ENCODE data around the gene LIPT2. TPM values are rescaled to one million over a fixed set of nuclear protein-coding genes. Genes with fewer than 3 reads are reported as not detected.
"Not testable (repeated sequence)": the region's sequence is repeated elsewhere in the genome, so short reads cannot be mapped to it uniquely, and the experiment has no call there.

The LIPT2 gene
- 1 to 10 TPM; 1.0 to 1.8 TPM for total RNA-seq
- under 1 TPM in 1 of 2 donors, not detected in 1; 0.95 TPM for polyA plus RNA-seq
- long read RNA-seq, donor 1, partial matches to known transcripts, result 0 of 4 reads
- long read RNA-seq, donor 1, other reads (novel, unspliced or antisense), result 1 of 4 reads
- long read RNA-seq, donor 2, partial matches to known transcripts, result 0 of 1 reads
- long read RNA-seq, donor 2, other reads (novel, unspliced or antisense), result 0 of 1 reads

DNA sequence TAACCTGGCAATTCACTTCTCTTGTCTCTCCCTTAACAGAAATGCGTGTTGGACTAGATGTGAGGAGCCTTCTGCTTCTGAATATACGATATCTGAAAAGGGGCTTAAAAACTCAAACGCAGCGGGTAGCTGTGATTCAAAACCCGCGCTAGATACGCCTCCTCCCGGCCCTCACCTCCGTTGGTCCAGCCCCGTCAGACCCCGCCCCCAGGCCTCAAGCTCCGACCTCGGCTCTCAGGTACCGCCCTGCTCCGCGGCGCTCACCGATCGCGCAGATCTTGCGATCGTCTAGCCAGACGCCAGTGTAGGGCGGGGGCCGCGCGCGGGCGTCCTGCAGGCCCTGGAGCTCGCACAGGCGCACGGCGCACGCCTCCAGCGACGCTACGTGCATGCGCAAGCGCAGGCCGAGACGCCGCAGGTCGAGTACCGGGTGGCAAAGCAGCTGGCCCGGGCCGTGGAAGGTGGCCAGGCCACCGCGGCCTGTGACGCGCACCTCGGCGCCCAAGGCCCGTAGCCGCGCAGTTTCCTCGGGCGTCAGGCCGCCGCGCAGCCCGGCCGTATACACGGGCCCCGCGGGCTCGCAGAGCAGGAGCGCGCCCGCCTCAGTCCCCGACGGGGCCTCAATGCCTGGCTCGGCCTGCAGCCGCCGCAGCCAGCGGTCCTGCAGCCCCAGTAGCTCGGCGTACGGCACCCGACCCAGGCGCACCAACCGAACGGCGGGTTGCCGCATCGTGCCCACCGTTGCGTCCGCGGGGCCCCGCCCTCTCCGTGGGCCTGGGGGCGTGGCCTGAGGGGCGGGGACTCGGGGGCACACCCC, at the start of gene LIPT2:
Gene LIPT2 (minus strand): TSS at position 751 of the 817 bp plus-strand sequence. CDS start 21 bp downstream, at position 730.
- ATAC-seq (ENCODE audit: low FRiP score) (peak; percentile 99), DNase-seq (peak; percentile 98)
- Histone ChIP-seq H3K9me3 (ENCODE audit: control insufficient read depth, low read length) (no peaks in the 10 kb centered on the region), H3K4me3 (ENCODE audit: low read length in 2 of 2) (peak within 1 kb of the TSS; percentile 72 to 79), H3K27me3 (ENCODE audit: control insufficient read depth in 1 of 2, insufficient read depth in 2 of 2, low read length in 1 of 2) (no peaks in the 10 kb centered on the region), H3K4me1 (ENCODE audit: control insufficient read depth in 1 of 2, insufficient read depth in 2 of 2, low read length in 2 of 2) (peaks cover 0 to 2% of the 10 kb centered on the region in 2 donors), H3K27ac (ENCODE audit: low read depth in 1 of 2, low read length in 2 of 2) (peak within 1 kb of the TSS; percentile 91 to 98), H3K36me3 (ENCODE audit: control insufficient read depth in 1 of 2, insufficient read depth in 2 of 2, low read length in 1 of 2) (no peaks in the 10 kb centered on the region)
- 0 to 1% methylated on average over 74 to 94 of the region's 94 CpGs for WGBS, 2 donors
- intact Hi-C loops (cut with DNase I), result loop anchor here in 1 of 2 donors (2.0 to 10.0 kb wide), 2 partner anchors 232 to 322 kb away; partner anchors contain the start of genes C2CD3 and PPME1

DNA sequence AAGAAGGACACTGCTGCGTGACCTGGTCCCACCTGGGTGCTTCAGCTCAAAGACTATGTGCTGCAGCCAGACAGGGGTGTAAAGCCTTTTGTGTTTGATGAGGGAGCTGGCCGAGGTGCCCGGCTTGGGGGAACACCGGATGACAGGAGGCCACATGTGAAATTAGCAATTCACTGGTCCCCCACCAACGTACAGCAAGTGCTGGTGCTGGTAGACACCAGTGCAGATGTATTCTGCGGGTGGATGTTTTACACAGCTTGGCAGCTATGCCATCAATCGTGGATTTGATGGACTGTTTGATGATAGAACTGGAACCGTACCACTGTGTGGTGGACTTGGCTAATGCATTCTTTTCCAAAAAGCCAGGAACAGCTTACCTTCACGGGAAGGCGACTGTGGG, 47.9 kb upstream of the LIPT2 start:
- Histone ChIP-seq H3K36me3 (ENCODE audit: control insufficient read depth in 1 of 2, insufficient read depth in 2 of 2, low read length in 1 of 2) (no peaks in the 10 kb centered on the region), H3K9me3 (ENCODE audit: control insufficient read depth, low read length) (peaks cover 1% of the 10 kb centered on the region), H3K27me3 (ENCODE audit: control insufficient read depth in 1 of 2, insufficient read depth in 2 of 2, low read length in 1 of 2) (no peaks in the 10 kb centered on the region), H3K4me3 (ENCODE audit: low read length in 2 of 2) (no peak overlapping the region), H3K4me1 (ENCODE audit: control insufficient read depth in 1 of 2, insufficient read depth in 2 of 2, low read length in 2 of 2) (no peaks in the 10 kb centered on the region), H3K27ac (ENCODE audit: low read depth in 1 of 2, low read length in 2 of 2) (no peak overlapping the region)
- intact Hi-C loops (cut with DNase I), result no loop called here
- no peak for ATAC-seq (ENCODE audit: low FRiP score)
- DNase-seq, result no peak
- WGBS, 2 donors, result 87% methylated on average over 10 of the region's 10 CpGs

DNA sequence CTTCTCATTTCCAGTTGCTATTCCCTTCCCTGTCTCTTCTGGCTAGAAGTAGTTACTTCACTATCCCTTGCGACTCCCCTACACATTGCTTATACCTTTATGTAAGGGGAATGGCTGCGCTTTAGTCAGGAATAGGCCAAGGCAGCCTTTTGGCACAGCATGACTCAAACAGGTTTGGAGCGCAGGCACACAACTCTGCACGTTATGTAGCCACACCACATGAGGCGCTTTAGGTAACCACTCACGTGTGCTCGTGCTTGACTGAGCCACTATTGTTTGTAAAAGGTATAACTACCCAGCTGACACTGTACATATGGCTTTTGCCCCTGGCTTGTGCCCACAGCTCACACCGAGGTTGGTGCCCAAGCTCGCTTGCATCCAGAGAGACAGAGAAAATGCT, 46.7 kb upstream of the LIPT2 start:
- intact Hi-C loops (cut with DNase I), result no loop called here
- Histone ChIP-seq H3K27me3 (ENCODE audit: control insufficient read depth in 1 of 2, insufficient read depth in 2 of 2, low read length in 1 of 2) (no peaks in the 10 kb centered on the region), H3K36me3 (ENCODE audit: control insufficient read depth in 1 of 2, insufficient read depth in 2 of 2, low read length in 1 of 2) (no peaks in the 10 kb centered on the region), H3K4me1 (ENCODE audit: control insufficient read depth in 1 of 2, insufficient read depth in 2 of 2, low read length in 2 of 2) (no peaks in the 10 kb centered on the region), H3K4me3 (ENCODE audit: low read length in 2 of 2) (no peak overlapping the region), H3K9me3 (ENCODE audit: control insufficient read depth, low read length) (peaks cover 1% of the 10 kb centered on the region), H3K27ac (ENCODE audit: low read depth in 1 of 2, low read length in 2 of 2) (no peak overlapping the region)
- WGBS, 2 donors, result 91 to 92% methylated on average over 9 of the region's 9 CpGs
- no peak for ATAC-seq (ENCODE audit: low FRiP score)
- no peak for DNase-seq

DNA sequence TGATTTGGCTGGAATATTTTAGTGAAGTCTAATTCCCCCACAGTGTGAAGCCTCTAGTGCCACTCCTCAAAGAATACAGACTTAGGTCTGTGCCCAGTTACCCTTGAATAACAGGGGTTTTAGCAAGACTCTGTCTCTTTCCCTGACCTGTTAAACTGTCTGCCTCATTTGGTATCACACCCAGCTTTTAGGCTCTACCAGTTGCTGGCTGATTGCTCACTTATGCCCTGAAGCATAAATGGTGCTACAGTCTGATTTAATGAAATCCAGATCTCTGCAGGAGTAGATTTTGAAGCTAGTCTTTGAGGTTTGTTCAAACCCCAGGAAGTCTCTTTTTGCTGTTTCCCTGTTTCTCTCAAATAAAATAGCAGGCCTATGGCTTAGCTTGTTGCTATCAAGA, 45.2 kb upstream of the LIPT2 start:
- peaks cover 1% of the 10 kb centered on the region for H3K9me3 ChIP-seq (ENCODE audit: control insufficient read depth, low read length)
- intact Hi-C loops (cut with DNase I), result no loop called here
- no peaks in the 10 kb centered on the region for H3K4me1 ChIP-seq (ENCODE audit: control insufficient read depth in 1 of 2, insufficient read depth in 2 of 2, low read length in 2 of 2)
- no peaks in the 10 kb centered on the region for H3K27me3 ChIP-seq (ENCODE audit: control insufficient read depth in 1 of 2, insufficient read depth in 2 of 2, low read length in 1 of 2)
- no peak overlapping the region for H3K4me3 ChIP-seq (ENCODE audit: low read length in 2 of 2)
- DNase-seq (no peak), ATAC-seq (ENCODE audit: low FRiP score) (no peak)
- no peaks in the 10 kb centered on the region for H3K36me3 ChIP-seq (ENCODE audit: control insufficient read depth in 1 of 2, insufficient read depth in 2 of 2, low read length in 1 of 2)
- H3K27ac ChIP-seq (ENCODE audit: low read depth in 1 of 2, low read length in 2 of 2), result no peak overlapping the region

DNA sequence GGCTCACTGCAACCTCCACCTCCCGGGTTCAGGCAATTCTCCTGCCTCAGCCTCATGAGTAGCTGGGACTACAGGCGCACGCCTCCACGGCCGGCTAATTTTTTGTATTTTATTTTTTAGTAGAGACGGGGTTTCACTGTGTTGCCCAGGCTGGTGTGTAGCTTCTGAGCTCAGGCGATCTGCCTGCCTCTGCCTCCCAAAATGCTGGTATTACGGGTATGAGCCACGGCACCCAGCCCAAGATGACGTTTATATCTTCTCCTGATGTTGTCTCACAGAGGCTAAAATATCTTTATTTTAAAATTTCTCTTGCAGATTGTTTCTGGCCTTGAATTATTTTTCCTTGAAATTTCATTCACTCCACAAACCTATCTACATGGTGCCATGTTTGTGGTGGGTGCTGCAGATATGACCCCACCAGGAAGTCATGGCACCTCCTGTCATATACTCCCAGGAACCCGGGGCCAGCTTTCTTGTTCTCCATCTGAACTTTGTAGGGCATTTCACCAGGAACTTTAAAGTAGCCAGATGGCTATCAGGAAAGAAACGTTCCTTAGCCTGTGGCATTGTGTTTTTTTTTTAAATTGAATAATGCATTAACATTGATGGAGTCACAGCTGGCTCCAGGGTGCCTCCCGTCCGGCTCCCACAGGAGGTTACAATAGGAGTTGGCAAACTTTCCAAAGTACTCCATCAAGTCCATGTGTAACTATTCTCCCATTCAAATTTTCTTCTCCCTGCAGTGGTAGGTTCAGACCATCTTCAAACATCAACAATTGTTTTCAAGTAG, 42.0 kb upstream of the LIPT2 start:
- Histone ChIP-seq H3K27ac (ENCODE audit: low read depth in 1 of 2, low read length in 2 of 2) (no peak overlapping the region), H3K4me1 (ENCODE audit: control insufficient read depth in 1 of 2, insufficient read depth in 2 of 2, low read length in 2 of 2) (no peaks in the 10 kb centered on the region), H3K27me3 (ENCODE audit: control insufficient read depth in 1 of 2, insufficient read depth in 2 of 2, low read length in 1 of 2) (no peaks in the 10 kb centered on the region), H3K4me3 (ENCODE audit: low read length in 2 of 2) (no peak overlapping the region), H3K9me3 (ENCODE audit: control insufficient read depth, low read length) (peaks cover 1% of the 10 kb centered on the region), H3K36me3 (ENCODE audit: control insufficient read depth in 1 of 2, insufficient read depth in 2 of 2, low read length in 1 of 2) (no peaks in the 10 kb centered on the region)
- intact Hi-C loops (cut with DNase I), result no loop called here
- ATAC-seq (ENCODE audit: low FRiP score) (no peak), DNase-seq (no peak)
- 75 to 76% methylated on average over 14 of the region's 14 CpGs for WGBS, 2 donors

DNA sequence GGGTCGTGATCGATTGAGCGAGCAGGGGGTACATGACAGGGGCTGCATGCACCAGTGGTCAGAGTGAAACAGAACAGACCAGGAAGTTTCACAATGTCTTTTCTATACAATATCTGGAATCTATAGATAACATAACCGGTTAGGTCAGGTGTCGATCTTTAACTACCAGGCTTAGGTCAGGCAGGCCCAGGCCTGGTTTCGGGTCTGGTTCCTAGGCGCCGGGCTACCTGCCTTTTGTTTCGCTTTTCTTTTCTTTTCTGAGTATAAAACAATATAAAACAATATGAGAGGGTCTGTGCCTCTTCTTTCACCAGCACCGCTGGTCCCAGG, 41.4 kb upstream of the LIPT2 start:
- ATAC-seq (ENCODE audit: low FRiP score); H3K9me3 ChIP-seq (ENCODE audit: control insufficient read depth, low read length); H3K4me1 ChIP-seq (ENCODE audit: control insufficient read depth in 1 of 2, insufficient read depth in 2 of 2, low read length in 2 of 2); H3K27ac ChIP-seq (ENCODE audit: low read depth in 1 of 2, low read length in 2 of 2); DNase-seq; H3K36me3 ChIP-seq (ENCODE audit: control insufficient read depth in 1 of 2, insufficient read depth in 2 of 2, low read length in 1 of 2); intact Hi-C loops (cut with DNase I); H3K4me3 ChIP-seq (ENCODE audit: low read length in 2 of 2); H3K27me3 ChIP-seq (ENCODE audit: control insufficient read depth in 1 of 2, insufficient read depth in 2 of 2, low read length in 1 of 2): not testable (repeated sequence)
- WGBS, 2 donors, result 90 to 92% methylated on average over 10 of the region's 10 CpGs

DNA sequence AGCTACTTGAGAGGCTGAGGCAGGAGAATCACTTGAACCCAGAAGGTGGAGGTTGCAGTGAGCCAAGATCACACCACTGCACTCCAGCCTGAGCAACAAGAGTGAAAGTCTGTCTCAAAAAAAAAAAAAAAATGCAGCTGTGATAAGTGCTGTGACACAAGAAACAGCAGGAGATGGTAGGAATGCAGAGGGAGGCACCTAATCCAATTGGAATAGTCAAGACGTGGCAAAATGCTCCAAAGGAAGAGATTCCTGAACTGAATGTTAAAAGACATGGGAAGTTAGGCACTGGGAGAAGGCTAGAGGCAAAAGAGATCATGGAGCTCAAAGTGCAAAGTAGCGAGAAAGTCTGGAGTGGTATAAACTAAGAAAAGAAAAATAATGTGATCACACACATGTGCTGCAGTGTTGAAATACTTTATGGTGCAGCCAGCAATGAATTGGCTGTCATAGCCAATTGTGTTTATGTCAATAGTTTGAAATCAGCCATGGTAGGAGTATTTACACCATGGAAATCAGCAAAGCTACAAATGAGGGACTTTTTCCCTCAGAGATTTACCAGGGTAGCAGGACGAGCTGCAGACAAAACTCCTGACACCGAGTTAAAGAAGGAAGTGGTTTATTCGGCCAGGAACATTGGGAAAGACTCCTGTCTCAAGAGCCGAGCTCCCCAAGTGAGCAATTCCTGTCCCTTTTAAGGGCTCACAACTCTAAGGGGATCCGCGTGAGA, 40.9 kb upstream of the LIPT2 start:
- WGBS, 2 donors, result 70 to 80% methylated on average over 8 of the region's 8 CpGs
- Histone ChIP-seq H3K4me1 (ENCODE audit: control insufficient read depth in 1 of 2, insufficient read depth in 2 of 2, low read length in 2 of 2) (no peaks in the 10 kb centered on the region), H3K4me3 (ENCODE audit: low read length in 2 of 2) (no peak overlapping the region), H3K27ac (ENCODE audit: low read depth in 1 of 2, low read length in 2 of 2) (no peak overlapping the region), H3K9me3 (ENCODE audit: control insufficient read depth, low read length) (peaks cover 1% of the 10 kb centered on the region), H3K27me3 (ENCODE audit: control insufficient read depth in 1 of 2, insufficient read depth in 2 of 2, low read length in 1 of 2) (no peaks in the 10 kb centered on the region), H3K36me3 (ENCODE audit: control insufficient read depth in 1 of 2, insufficient read depth in 2 of 2, low read length in 1 of 2) (no peaks in the 10 kb centered on the region)
- ATAC-seq (ENCODE audit: low FRiP score), result no peak
- DNase-seq, result no peak
- intact Hi-C loops (cut with DNase I), result no loop called here

DNA sequence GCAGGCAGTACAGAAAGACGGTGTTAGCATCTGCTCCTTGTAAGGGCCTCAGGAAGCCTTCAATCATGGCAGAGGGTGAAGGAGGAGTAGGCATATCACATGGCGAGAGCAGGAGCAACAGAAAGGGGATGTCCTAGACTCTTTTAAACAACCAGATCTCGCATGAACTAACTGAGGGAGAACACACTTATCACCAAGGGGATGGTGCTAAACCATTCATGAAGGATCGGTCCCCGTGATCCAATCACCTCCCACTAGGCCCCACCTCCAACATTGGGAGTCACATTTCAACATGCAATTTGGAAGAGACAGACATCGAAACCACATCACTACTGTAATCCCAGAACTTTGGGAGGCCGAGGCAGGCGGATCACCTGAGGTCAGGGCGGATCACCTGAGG, 39.9 kb upstream of the LIPT2 start:
- Histone ChIP-seq H3K4me3 (ENCODE audit: low read length in 2 of 2) (no peak overlapping the region), H3K9me3 (ENCODE audit: control insufficient read depth, low read length) (peaks cover 1% of the 10 kb centered on the region), H3K27me3 (ENCODE audit: control insufficient read depth in 1 of 2, insufficient read depth in 2 of 2, low read length in 1 of 2) (no peaks in the 10 kb centered on the region), H3K4me1 (ENCODE audit: control insufficient read depth in 1 of 2, insufficient read depth in 2 of 2, low read length in 2 of 2) (no peaks in the 10 kb centered on the region), H3K27ac (ENCODE audit: low read depth in 1 of 2, low read length in 2 of 2) (no peak overlapping the region), H3K36me3 (ENCODE audit: control insufficient read depth in 1 of 2, insufficient read depth in 2 of 2, low read length in 1 of 2) (no peaks in the 10 kb centered on the region)
- ATAC-seq (ENCODE audit: low FRiP score) (no peak), DNase-seq (no peak)
- whole genome bisulfite sequencing, 2 donors, result 89 to 92% methylated on average over 9 of the region's 9 CpGs
- intact Hi-C loops (cut with DNase I), result no loop called here

Measured in aorta (tissue), 5 donors.